HG03571 (cell line): Measurements from ENCODE around the gene INIP.
"Not testable (repeated sequence)": the region's sequence is repeated elsewhere in the genome, so short reads cannot be mapped to it uniquely, and the experiment has no call there.

Experiments used
- ATAC-seq: cut with Tn5 transposase; IDR thresholded peaks from one replicate; pipeline ENCODE4 v1.9.1; 2021; ENCODE audit not compliant: unreplicated experiment

Gene INIP

GRCh38 chr9:112677040-112677439, 40.9 kb downstream of the INIP start:
- ATAC-seq = no peak

DNA sequence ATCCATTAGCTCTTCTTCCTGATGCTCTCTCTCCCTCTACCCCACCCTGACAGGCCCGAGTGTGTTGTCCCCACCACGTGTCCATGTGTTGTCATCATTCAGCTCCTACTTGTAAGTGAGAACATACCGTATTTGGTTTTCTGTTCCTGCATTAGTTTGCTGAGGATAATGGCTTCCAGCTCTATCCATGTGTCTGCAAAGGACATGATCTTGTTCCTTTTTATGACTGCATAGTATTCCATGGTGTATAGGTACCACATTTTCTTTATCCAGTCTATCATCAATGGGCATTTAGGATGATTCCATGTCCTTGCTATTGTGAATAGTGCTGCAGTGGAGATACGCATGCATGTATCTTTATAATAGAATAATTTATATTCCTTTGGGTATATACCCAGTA, 44.7 kb downstream of the INIP start:
- not testable (repeated sequence) for ATAC-seq

DNA sequence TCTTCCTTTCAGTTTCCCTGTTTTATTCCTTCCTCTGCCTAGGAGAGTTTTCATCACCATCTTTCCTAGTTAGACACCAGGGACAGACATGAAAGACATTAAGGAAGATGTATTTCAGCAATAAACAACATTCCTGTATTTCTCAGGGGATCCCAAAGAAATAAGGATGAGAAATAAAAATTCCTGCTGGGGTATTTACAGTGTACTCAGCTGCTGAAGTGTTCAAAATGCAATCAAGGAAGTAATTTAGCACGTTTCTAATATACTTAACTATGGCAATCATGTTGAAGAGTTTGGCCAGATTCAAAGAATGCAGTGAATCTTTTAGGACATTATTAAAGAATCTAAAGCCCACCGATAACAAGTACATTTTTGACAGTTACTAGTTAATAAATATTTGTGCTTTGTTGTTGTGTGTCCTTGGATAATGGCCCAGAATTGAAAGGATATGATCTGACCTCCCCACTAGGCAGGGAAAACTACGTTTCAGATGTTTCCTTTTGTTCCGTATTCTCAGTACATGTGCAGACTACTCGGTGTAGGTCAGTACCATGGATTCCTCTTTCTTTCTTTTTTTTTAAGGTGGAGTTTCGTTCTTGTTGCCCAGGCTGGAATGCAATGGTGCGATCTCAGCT, 46.8 kb downstream of the INIP start:
- ATAC-seq = no peak

GRCh38 chr9:112669326-112669725, 48.6 kb downstream of the INIP start:
- ATAC-seq = no peak

DNA sequence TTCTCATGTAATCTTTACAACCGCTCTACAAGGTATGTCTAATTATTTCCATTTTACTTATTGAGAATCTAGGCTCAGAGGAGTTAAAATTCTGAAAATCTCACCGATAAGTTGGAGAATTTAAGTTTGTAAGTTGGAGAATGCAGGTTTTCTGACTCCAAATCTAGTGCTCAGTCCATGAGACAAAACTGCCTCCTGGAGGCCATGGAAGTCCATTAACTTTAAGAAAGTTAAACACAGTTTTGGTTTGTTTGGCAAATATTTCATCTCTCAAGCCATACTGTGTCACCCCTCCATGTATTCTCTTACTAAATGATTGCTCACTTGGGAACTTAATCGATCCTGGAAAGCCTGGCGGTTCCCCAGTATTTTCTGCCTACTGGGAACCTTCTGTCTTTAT, 52.6 kb downstream of the INIP start:
- ATAC-seq = no peak

GRCh38 chr9:112664531-112664930, 53.4 kb downstream of the INIP start:
- no peak for ATAC-seq

- ATAC-seq = no peak
Measured at GRCh38 chr9:112663681-112664080, 54.2 kb downstream of the INIP start.

- no peak for ATAC-seq
Measured at GRCh38 chr9:112659906-112660305, 58.0 kb downstream of the INIP start.

DNA sequence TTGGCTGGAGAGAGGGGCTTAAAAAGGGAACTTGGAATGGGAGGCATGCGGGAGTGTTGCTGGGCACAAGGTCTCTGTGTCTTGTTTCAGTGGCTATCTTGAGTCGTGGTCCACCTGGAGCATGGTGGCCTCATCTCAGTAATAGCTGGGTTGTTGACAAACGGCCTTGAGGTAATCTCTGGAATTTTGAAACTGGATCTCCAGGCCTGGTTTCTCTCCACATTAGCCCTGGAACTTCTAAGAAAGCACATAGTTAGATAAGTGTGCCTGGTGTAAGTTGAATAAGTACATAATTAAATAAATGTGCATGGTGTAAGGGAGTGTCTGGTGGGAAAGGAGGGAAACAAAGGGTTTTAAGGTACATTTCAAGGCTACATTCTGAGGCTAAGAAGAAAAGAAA, 62.2 kb downstream of the INIP start:
- ATAC-seq = no peak

DNA sequence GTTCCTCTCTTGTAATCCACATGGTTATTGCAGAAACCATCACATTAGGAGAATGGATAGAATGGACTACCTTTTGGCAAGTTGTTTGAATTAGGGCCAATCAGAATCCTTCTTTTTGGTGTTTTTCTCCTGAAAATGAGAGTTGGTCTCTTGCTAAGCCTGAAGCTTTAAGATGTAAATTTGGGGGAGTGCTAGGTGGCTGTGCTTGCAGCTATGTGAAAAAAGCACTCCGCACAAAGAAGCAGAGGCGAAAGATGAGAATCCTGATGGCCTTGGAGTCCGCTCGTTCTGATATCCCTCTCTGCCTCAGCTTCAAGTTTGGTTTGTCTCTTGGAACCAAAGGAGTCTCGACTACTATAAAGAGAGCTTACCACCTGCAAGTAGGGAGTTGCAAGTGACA, 63.6 kb downstream of the INIP start:
- no peak for ATAC-seq

GRCh38 chr9:112648624-112649023, 69.3 kb downstream of the INIP start:
- no peak for ATAC-seq

GRCh38 chr9:112647596-112647995, 70.3 kb downstream of the INIP start:
- ATAC-seq = no peak

DNA sequence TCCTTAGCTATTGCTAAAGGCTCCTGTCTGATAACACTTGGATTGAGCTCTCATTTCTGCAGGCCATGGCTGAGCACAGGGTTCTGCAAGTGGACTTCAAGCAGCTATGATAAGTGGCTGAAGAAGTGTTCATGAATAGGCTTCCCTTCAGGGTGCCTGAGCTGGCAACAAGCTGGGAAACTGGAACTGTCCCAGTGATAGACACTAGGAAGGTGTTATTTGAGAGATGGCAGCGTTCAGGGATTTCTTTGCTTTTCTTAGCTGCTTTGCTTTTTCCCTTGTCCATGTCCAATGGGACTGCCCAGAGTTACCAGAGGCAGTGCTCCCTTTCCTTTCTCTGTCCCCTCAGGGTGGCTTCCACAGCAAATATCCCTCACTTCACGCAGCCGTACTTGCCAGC, 75.8 kb downstream of the INIP start:
- no peak for ATAC-seq

DNA sequence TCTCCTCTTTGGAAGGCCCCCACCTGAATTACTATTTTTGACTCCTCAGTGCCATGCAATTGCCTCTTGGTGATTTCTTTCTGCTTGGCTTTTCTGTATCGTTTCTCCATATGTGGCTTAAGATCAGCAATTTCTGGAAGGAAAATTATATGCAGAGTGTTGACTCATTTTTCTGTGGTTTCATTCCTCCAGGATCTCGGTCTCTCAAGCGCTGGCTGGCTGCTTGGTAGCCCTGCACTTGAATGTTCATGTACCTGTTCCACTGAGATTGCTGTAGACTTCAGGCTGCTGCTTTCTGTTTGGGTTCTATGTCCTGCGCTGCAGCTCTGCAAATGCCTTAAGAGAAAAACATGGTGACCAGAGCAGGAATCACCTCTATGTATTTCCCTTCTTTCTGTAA, 77.6 kb downstream of the INIP start:
- ATAC-seq = no peak
